Panc1 (cell line): Measurements from ENCODE around the gene THTPA. TPM values are rescaled to one million over a fixed set of nuclear protein-coding genes. Genes with fewer than 3 reads are reported as not detected.

Source experiments
- ATAC-seq: fragments of 200-7000 bp; cut with Tn5 transposase; 2 replicates; pipeline ENCODE4 v1.9.1; 2020; ENCODE audit warnings: mild to moderate bottlenecking, moderate library complexity
- BruUV-seq: library from RNA; stranded (reverse); fragments of 400-500 nt; replicated peaks from 2 replicates; lab custom pipeline; 2021; lab: Mats Ljungman, UMichigan
- CTCF ChIA-PET: fragments of 300-600 bp; sonication (Branson Sonifier 250); formaldehyde crosslinking; loops from one replicate; lab custom pipeline; 2022; ENCODE audit warnings: antibody characterized with exemption; lab: Charles Lee
- POLR2A ChIA-PET: fragments of 300-600 bp; sonication (Branson Sonifier 250); formaldehyde crosslinking; loops from one replicate; lab custom pipeline; 2022; ENCODE audit warnings: antibody characterized with exemption; lab: Charles Lee
- DNase-seq: peaks from one replicate; pipeline ENCODE4 v3.0.0-alpha.2; 2010; ENCODE audit warnings: low read depth, low spot score
- H3K27ac ChIP-seq: 2 replicates; pipeline ENCODE4 v1.5.1; 2011; ENCODE audit warnings: mild to moderate bottlenecking, low read length, inconsistent platforms
- H3K27me3 ChIP-seq: fragments of 200-500 bp; sonication (Bioruptor generic); 2 replicates; pipeline ENCODE4 v1.6.0; 2014; ENCODE audit warnings: low read length, inconsistent platforms; ENCODE audit not compliant: control insufficient read depth, insufficient read depth
- H3K36me3 ChIP-seq: fragments of 200-500 bp; sonication (Bioruptor generic); 2 replicates; pipeline ENCODE4 v1.5.1; 2014; ENCODE audit warnings: inconsistent platforms, mild to moderate bottlenecking, low read length, moderate library complexity; ENCODE audit not compliant: control insufficient read depth, insufficient read depth
- H3K4me1 ChIP-seq: 2 replicates; pipeline ENCODE4 v1.5.1; 2011; ENCODE audit warnings: inconsistent platforms, mild to moderate bottlenecking, low read length, moderate library complexity; ENCODE audit not compliant: control insufficient read depth, insufficient read depth
- H3K4me3 ChIP-seq, 2 experiments: 2 replicates each; pipeline ENCODE4 v1.5.1; 2011 to 2012; ENCODE audit warnings: low read depth in 2 of 2, low read length in 2 of 2, mild to moderate bottlenecking in 2 of 2, inconsistent platforms in 1 of 2, moderate library complexity in 1 of 2
- H3K9me3 ChIP-seq: fragments of 200-500 bp; sonication (Bioruptor generic); 2 replicates; pipeline ENCODE4 v1.5.1; 2014; ENCODE audit warnings: low read depth, mild to moderate bottlenecking, inconsistent platforms, low read length, moderate library complexity; ENCODE audit not compliant: control insufficient read depth, insufficient read depth
- POLR2AphosphoS5 ChIP-seq: IDR thresholded peaks from 2 replicates; pipeline ENCODE4 v1.6.1; 2012; ENCODE audit warnings: mild to moderate bottlenecking, low read depth, low read length, moderate library complexity
- SIN3A ChIP-seq: IDR thresholded peaks from 2 replicates; pipeline ENCODE4 v1.6.1; 2012; ENCODE audit warnings: low read depth, mild to moderate bottlenecking, low read length, moderate library complexity, borderline replicate concordance; ENCODE audit not compliant: insufficient read depth
- TCF7L2 ChIP-seq: IDR thresholded peaks from 2 replicates; pipeline ENCODE4 v1.6.1; 2011; ENCODE audit warnings: mild to moderate bottlenecking, low read depth, low read length, inconsistent platforms
- in situ Hi-C: cut with HindIII; loops from 2 replicates; pipeline ENCODE4 v1.10.0; 2016; ENCODE audit warnings: low sequenced_read_pairs, low pct_unique_long_range_greater_than_20kb
- intact Hi-C: fragments of 100-400 bp; cut with micrococcal nuclease; formaldehyde crosslinking; loops from one replicate; pipeline ENCODE4 v1.10.0; 2022; ENCODE audit not compliant: unreplicated experiment
- total RNA-seq: library from RNA; stranded (reverse); gene quantifications from one replicate; pipeline ENCODE4 v1.2.1, GENCODE V29; 2021; ENCODE audit not compliant: unreplicated experiment
- TF ChIP-seq, protein P1 (sequence below): fragments of 450-650 bp; IDR thresholded peaks from 2 replicates; pipeline ENCODE4 v1.5.1; 2017; ENCODE audit warnings: mild to moderate bottlenecking
- TF ChIP-seq, protein P2 (sequence below), 2 experiments: IDR thresholded peaks; 2 replicates each; pipeline ENCODE4 v1.6.1; 2011 to 2012; ENCODE audit warnings: low read depth in 2 of 2, control low read depth in 1 of 2, low read length in 1 of 2, mild to moderate bottlenecking in 1 of 2, moderate library complexity in 1 of 2; ENCODE audit not compliant: insufficient read depth in 1 of 2

THTPA gene
- total RNA-seq, 1 experiment from 2014 or later, result 13.3 TPM

DNA sequence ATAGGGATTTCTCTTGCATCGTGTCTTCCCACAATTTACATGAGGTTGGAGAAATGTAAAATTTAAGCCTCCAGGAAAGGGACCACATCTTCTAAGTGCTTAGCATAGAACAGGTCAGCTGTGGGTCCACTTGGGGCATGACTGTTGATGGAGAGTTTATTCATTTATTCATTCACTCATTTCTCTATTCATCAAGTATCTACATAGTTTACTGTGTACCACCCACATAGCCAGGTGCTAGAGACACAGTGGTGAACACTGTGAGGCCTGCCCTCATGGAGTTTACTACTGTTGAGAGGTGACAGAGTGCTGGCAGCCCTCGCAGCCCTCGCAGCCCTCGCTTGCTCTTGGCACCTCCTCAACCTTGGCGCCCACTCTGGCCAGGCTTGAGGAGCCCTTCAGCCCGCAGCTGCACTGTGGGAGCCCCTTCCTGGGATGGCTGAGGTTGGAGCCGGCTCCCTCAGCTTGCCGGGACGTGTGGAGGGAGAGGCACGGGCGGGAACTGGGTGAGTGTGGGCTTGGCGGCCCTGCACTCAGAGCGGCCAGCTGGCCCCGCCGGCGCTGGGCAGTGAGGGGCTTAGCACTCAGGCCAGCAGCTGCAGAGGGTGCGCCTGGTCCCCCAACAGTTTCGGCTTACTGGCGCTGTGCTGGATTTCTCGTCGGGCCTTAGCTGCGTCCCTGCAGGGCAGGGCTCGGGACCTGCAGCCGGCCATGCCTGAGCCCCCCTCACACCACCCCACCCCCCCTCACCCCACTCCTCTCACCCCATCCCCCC is 24.3 kb downstream of the THTPA start:
- BruUV-seq, result no TSS peak
- intact Hi-C loops, result no loop called here

DNA sequence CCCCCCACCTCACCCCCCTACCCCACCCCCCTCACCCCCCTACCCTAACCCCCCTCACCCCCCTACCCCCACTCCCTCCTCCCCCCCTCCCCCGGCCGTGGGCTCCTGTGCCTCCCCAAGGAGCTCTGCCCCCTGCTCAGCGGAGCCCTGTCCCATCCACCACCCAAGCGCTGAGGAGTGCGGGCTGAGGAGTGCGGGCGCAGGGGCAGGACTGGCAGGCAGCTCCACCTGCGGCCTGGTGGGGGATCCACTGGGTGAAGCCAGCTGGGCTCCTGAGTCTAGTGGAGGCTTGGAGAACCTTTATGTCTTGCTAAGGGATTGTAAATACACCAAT is 24.8 kb downstream of the THTPA start:
- CTCF ChIA-PET, result no interaction called here
- TF ChIP-seq SIN3A (no peak), POLR2AphosphoS5 (no peak), TCF7L2 (no peak)
- TF ChIP-seq, protein P1, sequence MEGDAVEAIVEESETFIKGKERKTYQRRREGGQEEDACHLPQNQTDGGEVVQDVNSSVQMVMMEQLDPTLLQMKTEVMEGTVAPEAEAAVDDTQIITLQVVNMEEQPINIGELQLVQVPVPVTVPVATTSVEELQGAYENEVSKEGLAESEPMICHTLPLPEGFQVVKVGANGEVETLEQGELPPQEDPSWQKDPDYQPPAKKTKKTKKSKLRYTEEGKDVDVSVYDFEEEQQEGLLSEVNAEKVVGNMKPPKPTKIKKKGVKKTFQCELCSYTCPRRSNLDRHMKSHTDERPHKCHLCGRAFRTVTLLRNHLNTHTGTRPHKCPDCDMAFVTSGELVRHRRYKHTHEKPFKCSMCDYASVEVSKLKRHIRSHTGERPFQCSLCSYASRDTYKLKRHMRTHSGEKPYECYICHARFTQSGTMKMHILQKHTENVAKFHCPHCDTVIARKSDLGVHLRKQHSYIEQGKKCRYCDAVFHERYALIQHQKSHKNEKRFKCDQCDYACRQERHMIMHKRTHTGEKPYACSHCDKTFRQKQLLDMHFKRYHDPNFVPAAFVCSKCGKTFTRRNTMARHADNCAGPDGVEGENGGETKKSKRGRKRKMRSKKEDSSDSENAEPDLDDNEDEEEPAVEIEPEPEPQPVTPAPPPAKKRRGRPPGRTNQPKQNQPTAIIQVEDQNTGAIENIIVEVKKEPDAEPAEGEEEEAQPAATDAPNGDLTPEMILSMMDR, result no peak
- TF ChIP-seq, protein P2, sequence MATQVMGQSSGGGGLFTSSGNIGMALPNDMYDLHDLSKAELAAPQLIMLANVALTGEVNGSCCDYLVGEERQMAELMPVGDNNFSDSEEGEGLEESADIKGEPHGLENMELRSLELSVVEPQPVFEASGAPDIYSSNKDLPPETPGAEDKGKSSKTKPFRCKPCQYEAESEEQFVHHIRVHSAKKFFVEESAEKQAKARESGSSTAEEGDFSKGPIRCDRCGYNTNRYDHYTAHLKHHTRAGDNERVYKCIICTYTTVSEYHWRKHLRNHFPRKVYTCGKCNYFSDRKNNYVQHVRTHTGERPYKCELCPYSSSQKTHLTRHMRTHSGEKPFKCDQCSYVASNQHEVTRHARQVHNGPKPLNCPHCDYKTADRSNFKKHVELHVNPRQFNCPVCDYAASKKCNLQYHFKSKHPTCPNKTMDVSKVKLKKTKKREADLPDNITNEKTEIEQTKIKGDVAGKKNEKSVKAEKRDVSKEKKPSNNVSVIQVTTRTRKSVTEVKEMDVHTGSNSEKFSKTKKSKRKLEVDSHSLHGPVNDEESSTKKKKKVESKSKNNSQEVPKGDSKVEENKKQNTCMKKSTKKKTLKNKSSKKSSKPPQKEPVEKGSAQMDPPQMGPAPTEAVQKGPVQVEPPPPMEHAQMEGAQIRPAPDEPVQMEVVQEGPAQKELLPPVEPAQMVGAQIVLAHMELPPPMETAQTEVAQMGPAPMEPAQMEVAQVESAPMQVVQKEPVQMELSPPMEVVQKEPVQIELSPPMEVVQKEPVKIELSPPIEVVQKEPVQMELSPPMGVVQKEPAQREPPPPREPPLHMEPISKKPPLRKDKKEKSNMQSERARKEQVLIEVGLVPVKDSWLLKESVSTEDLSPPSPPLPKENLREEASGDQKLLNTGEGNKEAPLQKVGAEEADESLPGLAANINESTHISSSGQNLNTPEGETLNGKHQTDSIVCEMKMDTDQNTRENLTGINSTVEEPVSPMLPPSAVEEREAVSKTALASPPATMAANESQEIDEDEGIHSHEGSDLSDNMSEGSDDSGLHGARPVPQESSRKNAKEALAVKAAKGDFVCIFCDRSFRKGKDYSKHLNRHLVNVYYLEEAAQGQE (IDR thresholded peaks at IDR 0.05; ENCODE audit: insufficient read depth in 1 of 2, low read depth in 2 of 2, low read length in 1 of 2), result no peak
- no peak for DNase-seq
- H3K27ac ChIP-seq, result no peak overlapping the region
- H3K4me1 ChIP-seq, result no peaks in the 10 kb centered on the region
- in situ Hi-C loops, result no loop called here
- H3K9me3 ChIP-seq, result no peaks in the 10 kb centered on the region
- no peaks in the 10 kb centered on the region for H3K36me3 ChIP-seq
- no peaks in the 10 kb centered on the region for H3K27me3 ChIP-seq
- intact Hi-C loops, result no loop called here
- POLR2A ChIA-PET, result no interaction called here
- no peak for ATAC-seq
- no TSS peak for BruUV-seq
- H3K4me3 ChIP-seq, result no peak overlapping the region

More for the DNA sequence above, 24.3 kb downstream of the THTPA start:
- ATAC-seq (no peak), DNase-seq (no peak)
- Histone ChIP-seq H3K4me1 (no peaks in the 10 kb centered on the region), H3K27me3 (no peaks in the 10 kb centered on the region), H3K36me3 (no peaks in the 10 kb centered on the region), H3K9me3 (no peaks in the 10 kb centered on the region), H3K27ac (no peak overlapping the region), H3K4me3 (no peak overlapping the region)
- TF ChIP-seq, protein P1, result no peak
- TF ChIP-seq, protein P2 (IDR thresholded peaks at IDR 0.05; ENCODE audit: insufficient read depth in 1 of 2, low read depth in 2 of 2, low read length in 1 of 2), result no peak
- no peak for TF ChIP-seq POLR2AphosphoS5
- no peak for TF ChIP-seq SIN3A
- TF ChIP-seq TCF7L2, result no peak
- ChIA-PET CTCF (no interaction called here), POLR2A (no interaction called here)
- in situ Hi-C loops, result no loop called here
